ENCODE measurements around the gene ITGB1.

ITGB1 gene

DNA sequence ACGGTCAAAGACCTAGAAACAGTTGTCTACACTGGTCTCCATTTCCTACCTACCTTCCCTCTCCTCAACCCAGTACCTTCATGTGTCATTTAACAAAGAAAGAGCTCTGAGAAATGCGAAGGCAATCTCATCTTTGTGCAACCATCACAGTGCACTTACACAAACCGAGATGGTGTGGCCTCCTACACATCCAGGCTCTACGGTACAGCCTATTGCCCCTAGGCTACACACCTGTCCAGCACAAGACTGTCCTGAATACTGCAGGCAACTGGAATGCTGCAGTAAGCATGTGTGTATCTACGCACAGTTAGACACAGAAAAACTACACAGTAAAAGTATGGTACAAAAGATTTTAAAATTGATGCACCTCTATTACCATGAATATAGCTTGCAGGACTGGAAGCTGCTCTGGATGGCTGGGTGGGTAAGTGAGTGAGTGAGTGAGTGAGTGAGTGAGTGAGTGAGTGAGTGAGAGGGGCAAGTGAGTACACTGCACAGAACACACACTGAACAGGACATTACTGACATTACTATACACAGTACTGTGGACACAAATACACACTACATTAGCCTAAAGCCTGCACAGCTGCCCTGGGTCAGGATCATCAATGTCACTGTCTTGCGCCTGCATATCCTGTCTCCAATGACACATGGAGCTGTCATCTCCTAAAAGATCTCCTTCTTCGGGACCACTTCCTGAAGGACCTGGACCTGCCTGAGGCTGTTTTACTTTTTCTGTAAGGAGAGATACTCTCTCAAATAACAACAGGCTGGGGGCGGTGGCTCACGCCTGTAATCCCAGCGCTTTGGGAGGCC lies 18.5 kb downstream of the ITGB1 start:
- H3K36me3 ChIP-seq: no peaks in the 10 kb centered on the region
- H3K27ac ChIP-seq: no peak overlapping the region
- TF ChIP-seq, protein P1, sequence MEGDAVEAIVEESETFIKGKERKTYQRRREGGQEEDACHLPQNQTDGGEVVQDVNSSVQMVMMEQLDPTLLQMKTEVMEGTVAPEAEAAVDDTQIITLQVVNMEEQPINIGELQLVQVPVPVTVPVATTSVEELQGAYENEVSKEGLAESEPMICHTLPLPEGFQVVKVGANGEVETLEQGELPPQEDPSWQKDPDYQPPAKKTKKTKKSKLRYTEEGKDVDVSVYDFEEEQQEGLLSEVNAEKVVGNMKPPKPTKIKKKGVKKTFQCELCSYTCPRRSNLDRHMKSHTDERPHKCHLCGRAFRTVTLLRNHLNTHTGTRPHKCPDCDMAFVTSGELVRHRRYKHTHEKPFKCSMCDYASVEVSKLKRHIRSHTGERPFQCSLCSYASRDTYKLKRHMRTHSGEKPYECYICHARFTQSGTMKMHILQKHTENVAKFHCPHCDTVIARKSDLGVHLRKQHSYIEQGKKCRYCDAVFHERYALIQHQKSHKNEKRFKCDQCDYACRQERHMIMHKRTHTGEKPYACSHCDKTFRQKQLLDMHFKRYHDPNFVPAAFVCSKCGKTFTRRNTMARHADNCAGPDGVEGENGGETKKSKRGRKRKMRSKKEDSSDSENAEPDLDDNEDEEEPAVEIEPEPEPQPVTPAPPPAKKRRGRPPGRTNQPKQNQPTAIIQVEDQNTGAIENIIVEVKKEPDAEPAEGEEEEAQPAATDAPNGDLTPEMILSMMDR (IDR thresholded peaks at IDR 0.05; ENCODE audit: low read depth, low read length): no peak

GRCh38 chr10:32938554-32939061 lies 19.4 kb downstream of the ITGB1 start:
- TF ChIP-seq, protein P1 (IDR thresholded peaks at IDR 0.05; ENCODE audit: low read depth, low read length): no peak
- DNase-seq: no peak
- no peaks in the 10 kb centered on the region for H3K9me3 ChIP-seq (ENCODE audit: severe bottlenecking)
- H3K4me3 ChIP-seq (ENCODE audit: low read depth, low read length): no peak overlapping the region
- no peaks in the 10 kb centered on the region for H3K36me3 ChIP-seq
- no peak overlapping the region for H3K27ac ChIP-seq
- H3K27me3 ChIP-seq (ENCODE audit: insufficient read depth, low read depth, severe bottlenecking): no peaks in the 10 kb centered on the region

More for the DNA sequence above, 18.5 kb downstream of the ITGB1 start:
- Histone ChIP-seq H3K9me3 (ENCODE audit: severe bottlenecking) (no peaks in the 10 kb centered on the region), H3K4me3 (ENCODE audit: low read depth, low read length) (no peak overlapping the region), H3K27me3 (ENCODE audit: insufficient read depth, low read depth, severe bottlenecking) (no peaks in the 10 kb centered on the region)
- DNase-seq: no peak

GRCh38 chr10:32937911-32938424 lies 20.1 kb downstream of the ITGB1 start:
- H3K27ac ChIP-seq: no peak overlapping the region
- TF ChIP-seq, protein P1 (IDR thresholded peaks at IDR 0.05; ENCODE audit: low read depth, low read length): no peak
- no peaks in the 10 kb centered on the region for H3K36me3 ChIP-seq
- DNase-seq: no peak
- H3K27me3 ChIP-seq (ENCODE audit: insufficient read depth, low read depth, severe bottlenecking): no peaks in the 10 kb centered on the region
- no peaks in the 10 kb centered on the region for H3K9me3 ChIP-seq (ENCODE audit: severe bottlenecking)
- no peak overlapping the region for H3K4me3 ChIP-seq (ENCODE audit: low read depth, low read length)

DNA sequence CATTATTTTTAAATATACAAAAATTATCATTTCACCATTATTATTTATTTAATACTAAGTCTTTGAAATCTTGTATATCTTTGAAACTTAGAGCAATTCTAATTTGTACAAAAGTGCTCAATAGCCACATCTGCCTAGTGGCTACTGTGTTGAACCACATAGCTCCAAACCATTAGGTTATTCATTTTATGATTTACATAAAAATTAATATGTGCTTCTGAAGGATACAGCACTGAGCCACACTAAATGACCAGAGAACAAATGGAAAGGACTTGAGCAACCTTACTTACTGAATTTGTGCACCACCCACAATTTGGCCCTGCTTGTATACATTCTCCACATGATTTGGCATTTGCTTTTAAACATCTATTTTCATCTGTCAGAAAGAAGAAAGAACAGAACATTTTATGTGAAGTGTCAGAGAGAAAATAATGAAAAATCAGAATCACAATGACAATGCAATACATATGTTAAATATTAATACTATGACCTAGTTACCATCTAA lies 25.8 kb downstream of the ITGB1 start:
- Histone ChIP-seq H3K36me3 (peaks cover 10% of the 10 kb centered on the region), H3K27me3 (ENCODE audit: insufficient read depth, low read depth, severe bottlenecking) (no peaks in the 10 kb centered on the region), H3K4me3 (ENCODE audit: low read depth, low read length) (no peak overlapping the region), H3K9me3 (ENCODE audit: severe bottlenecking) (no peaks in the 10 kb centered on the region), H3K27ac (no peak overlapping the region)
- DNase-seq: no peak
- TF ChIP-seq, protein P1 (IDR thresholded peaks at IDR 0.05; ENCODE audit: low read depth, low read length): no peak

- Histone ChIP-seq H3K9me3 (ENCODE audit: severe bottlenecking) (no peaks in the 10 kb centered on the region), H3K27me3 (ENCODE audit: insufficient read depth, low read depth, severe bottlenecking) (no peaks in the 10 kb centered on the region), H3K36me3 (peaks cover 17% of the 10 kb centered on the region), H3K4me3 (ENCODE audit: low read depth, low read length) (no peak overlapping the region), H3K27ac (no peak overlapping the region)
- no peak for DNase-seq
- TF ChIP-seq, protein P1 (IDR thresholded peaks at IDR 0.05; ENCODE audit: low read depth, low read length): no peak
Measured at GRCh38 chr10:32931593-32931992, 26.4 kb downstream of the ITGB1 start.
